Measurements from ENCODE around the gene MYH15. TPM values are rescaled to one million over a fixed set of nuclear protein-coding genes. Genes with fewer than 3 reads are reported as not detected.

MYH15 gene
- total RNA-seq, 1 experiment from 2014 or later: 1.2 TPM

- DNase-seq (ENCODE audit: low read depth, low spot score) (no peak), ATAC-seq (no peak)
- BruUV-seq (replicated peaks): no TSS peak
- H3K9me3 ChIP-seq (ENCODE audit: control insufficient read depth, insufficient read depth, low read depth, low read length): no peaks in the 10 kb centered on the region; the same call in 1 of the 2 replicates
- H3K27me3 ChIP-seq (ENCODE audit: control insufficient read depth, insufficient read depth, low read length): no peaks in the 10 kb centered on the region
- in situ Hi-C loops (cut with HindIII; ENCODE audit: low pct_unique_long_range_greater_than_20kb, low sequenced_read_pairs) (no loop called here), intact Hi-C loops (cut with micrococcal nuclease; ENCODE audit: unreplicated experiment) (no loop called here)
- ChIA-PET CTCF (no interaction called here), POLR2A (no interaction called here)
- no peak overlapping the region for H3K4me3 ChIP-seq (ENCODE audit: low read depth in 2 of 2, low read length in 2 of 2)
- no peaks in the 10 kb centered on the region for H3K36me3 ChIP-seq (ENCODE audit: control insufficient read depth, insufficient read depth, low read length)
- peaks cover 6% of the 10 kb centered on the region; the same call in 1 of the 2 replicates for H3K4me1 ChIP-seq (ENCODE audit: control insufficient read depth, insufficient read depth, low read length)
- no peak for TF ChIP-seq SIN3A (IDR thresholded peaks at IDR 0.05; ENCODE audit: borderline replicate concordance, insufficient read depth, low read depth, low read length)
- TF ChIP-seq TCF7L2 (IDR thresholded peaks at IDR 0.05; ENCODE audit: low read depth, low read length): no peak
- TF ChIP-seq REST (IDR thresholded peaks at IDR 0.05; ENCODE audit: insufficient read depth in 1 of 2, low read depth in 2 of 2, low read length in 1 of 2): no peak
- no peak for TF ChIP-seq POLR2AphosphoS5 (IDR thresholded peaks at IDR 0.05; ENCODE audit: low read depth, low read length)
- no peak for TF ChIP-seq CTCF (IDR thresholded peaks at IDR 0.05)
- H3K27ac ChIP-seq (ENCODE audit: low read length): no peak overlapping the region
Observed at GRCh38 chr3:108401836-108402235, 108.6 kb downstream of the MYH15 start.

GRCh38 chr3:108398510-108398909 lies 111.9 kb downstream of the MYH15 start:
- BruUV-seq (replicated peaks): no TSS peak
- POLR2A ChIA-PET: no interaction called here
- no peaks in the 10 kb centered on the region for H3K4me1 ChIP-seq (ENCODE audit: control insufficient read depth, insufficient read depth, low read length)
- no peak overlapping the region for H3K27ac ChIP-seq (ENCODE audit: low read length)
- H3K27me3 ChIP-seq (ENCODE audit: control insufficient read depth, insufficient read depth, low read length): no peaks in the 10 kb centered on the region
- ATAC-seq (no peak), DNase-seq (ENCODE audit: low read depth, low spot score) (no peak)
- no peak overlapping the region for H3K4me3 ChIP-seq (ENCODE audit: low read depth in 2 of 2, low read length in 2 of 2)
- CTCF ChIA-PET: no interaction called here
- TF ChIP-seq SIN3A (IDR thresholded peaks at IDR 0.05; ENCODE audit: borderline replicate concordance, insufficient read depth, low read depth, low read length) (no peak), POLR2AphosphoS5 (IDR thresholded peaks at IDR 0.05; ENCODE audit: low read depth, low read length) (no peak), CTCF (IDR thresholded peaks at IDR 0.05) (no peak), REST (IDR thresholded peaks at IDR 0.05; ENCODE audit: insufficient read depth in 1 of 2, low read depth in 2 of 2, low read length in 1 of 2) (no peak), TCF7L2 (IDR thresholded peaks at IDR 0.05; ENCODE audit: low read depth, low read length) (no peak)
- H3K36me3 ChIP-seq (ENCODE audit: control insufficient read depth, insufficient read depth, low read length): no peaks in the 10 kb centered on the region
- in situ Hi-C loops (cut with HindIII; ENCODE audit: low pct_unique_long_range_greater_than_20kb, low sequenced_read_pairs): no loop called here
- intact Hi-C loops (cut with micrococcal nuclease; ENCODE audit: unreplicated experiment): no loop called here
- H3K9me3 ChIP-seq (ENCODE audit: control insufficient read depth, insufficient read depth, low read depth, low read length): no peaks in the 10 kb centered on the region; the same call in 1 of the 2 replicates
